ENCODE data around the gene MYL3.

MYL3 gene

GRCh38 chr3:46907960-46908293 lies 44.7 kb upstream of the MYL3 start:
- H3K4me3 ChIP-seq (ENCODE audit: control insufficient read depth, low read depth, low read length): no peak overlapping the region
- no peak for DNase-seq (ENCODE audit: low read depth)
- no peak for TF ChIP-seq CTCF (conservative IDR thresholded peaks at IDR 0.05; ENCODE audit: control insufficient read depth, insufficient read depth, low read depth, low read length)

- H3K4me3 ChIP-seq (ENCODE audit: control insufficient read depth, low read depth, low read length): no peak overlapping the region
- DNase-seq (ENCODE audit: low read depth): no peak
- no peak for TF ChIP-seq CTCF (conservative IDR thresholded peaks at IDR 0.05; ENCODE audit: control insufficient read depth, insufficient read depth, low read depth, low read length)
Observed at GRCh38 chr3:46907271-46907670, 44.0 kb upstream of the MYL3 start.

GRCh38 chr3:46906471-46907058 lies 43.3 kb upstream of the MYL3 start:
- no peak for DNase-seq (ENCODE audit: low read depth)
- no peak overlapping the region for H3K4me3 ChIP-seq (ENCODE audit: control insufficient read depth, low read depth, low read length)
- TF ChIP-seq CTCF (conservative IDR thresholded peaks at IDR 0.05; ENCODE audit: control insufficient read depth, insufficient read depth, low read depth, low read length): no peak

GRCh38 chr3:46905661-46906451 lies 42.6 kb upstream of the MYL3 start:
- TF ChIP-seq CTCF (conservative IDR thresholded peaks at IDR 0.05; ENCODE audit: control insufficient read depth, insufficient read depth, low read depth, low read length): no peak
- no peak overlapping the region for H3K4me3 ChIP-seq (ENCODE audit: control insufficient read depth, low read depth, low read length)
- DNase-seq (ENCODE audit: low read depth): no peak

GRCh38 chr3:46905213-46905560 lies 41.9 kb upstream of the MYL3 start:
- no peak overlapping the region for H3K4me3 ChIP-seq (ENCODE audit: control insufficient read depth, low read depth, low read length)
- no peak for DNase-seq (ENCODE audit: low read depth)
- no peak for TF ChIP-seq CTCF (conservative IDR thresholded peaks at IDR 0.05; ENCODE audit: control insufficient read depth, insufficient read depth, low read depth, low read length)

GRCh38 chr3:46904303-46905212 lies 41.3 kb upstream of the MYL3 start:
- H3K4me3 ChIP-seq (ENCODE audit: control insufficient read depth, low read depth, low read length): no peak overlapping the region
- TF ChIP-seq CTCF (conservative IDR thresholded peaks at IDR 0.05; ENCODE audit: control insufficient read depth, insufficient read depth, low read depth, low read length): no peak

More at GRCh38 chr3:46904303-46905212, 41.3 kb upstream of the MYL3 start:
- DNase-seq (ENCODE audit: low read depth): no peak

Measured in fibroblast of mammary gland (primary cell).